HEK293T (cell line): ENCODE data around the gene CEP85L.

ENCODE experiments used
- ARNT ChIP-seq: fragments of 450-650 bp; IDR thresholded peaks from 2 replicates; pipeline ENCODE4 v1.6.1; 2017; ENCODE audit warnings: mild to moderate bottlenecking
- BHLHE40 ChIP-seq: fragments of 450-650 bp; IDR thresholded peaks from 2 replicates; pipeline ENCODE4 v1.6.1; 2016; ENCODE audit warnings: mild to moderate bottlenecking, moderate library complexity, borderline replicate concordance
- CTBP1 ChIP-seq: fragments of 450-650 bp; IDR thresholded peaks from 2 replicates; pipeline ENCODE4 v1.6.1; 2016; ENCODE audit warnings: borderline replicate concordance
- ELF4 ChIP-seq: fragments of 450-650 bp; IDR thresholded peaks from 2 replicates; pipeline ENCODE4 v1.6.1; 2017; ENCODE audit warnings: antibody characterized with exemption
- FOXK2 ChIP-seq: fragments of 450-650 bp; IDR thresholded peaks from 2 replicates; pipeline ENCODE4 v1.6.1; 2016; ENCODE audit warnings: mild to moderate bottlenecking
- FOXM1 ChIP-seq: fragments of 450-650 bp; IDR thresholded peaks from 2 replicates; pipeline ENCODE4 v1.6.1; 2017; ENCODE audit warnings: mild to moderate bottlenecking, borderline replicate concordance
- HDGF ChIP-seq: fragments of 450-650 bp; IDR thresholded peaks from 2 replicates; pipeline ENCODE4 v1.6.1; 2017; ENCODE audit warnings: antibody characterized with exemption, borderline replicate concordance
- L3MBTL2 ChIP-seq: fragments of 450-650 bp; conservative IDR thresholded peaks from 2 replicates; pipeline ENCODE4 v1.6.1; 2016; ENCODE audit warnings: mild to moderate bottlenecking
- LEF1 ChIP-seq: fragments of 450-650 bp; IDR thresholded peaks from 2 replicates; pipeline ENCODE4 v1.6.1; 2017; ENCODE audit warnings: mild to moderate bottlenecking, borderline replicate concordance
- SP1 ChIP-seq: fragments of 450-650 bp; IDR thresholded peaks from 2 replicates; pipeline ENCODE4 v1.6.1; 2017
- SUZ12 ChIP-seq: fragments of 450-650 bp; IDR thresholded peaks from 2 replicates; pipeline ENCODE4 v1.6.1; 2016; ENCODE audit warnings: mild to moderate bottlenecking
- TARDBP ChIP-seq: fragments of 450-650 bp; IDR thresholded peaks from 2 replicates; pipeline ENCODE4 v1.6.1; 2016
- ZNF384 ChIP-seq: fragments of 450-650 bp; IDR thresholded peaks from 2 replicates; pipeline ENCODE4 v1.6.1; 2016

GRCh38 chr6:118589186-118589585 is 62.2 kb downstream of the CEP85L start:
- TF ChIP-seq HDGF (no peak), ZNF384 (no peak), TARDBP (no peak), CTBP1 (no peak), SUZ12 (no peak), BHLHE40 (no peak), L3MBTL2 (no peak), SP1 (no peak), LEF1 (no peak), FOXM1 (no peak), ARNT (no peak), ELF4 (no peak), FOXK2 (no peak)
